Cardiac fibroblast (primary cell): ENCODE results near the gene RSAD1.

Source experiments
- DNase-seq, 2 donors: peaks; one replicate each; pipeline versions ENCODE4 v3.0.0 to v3.0.0-alpha.2; 2010; ENCODE audit warnings: low read depth in 2 of 2
- H3K4me3 ChIP-seq, 2 donors: replicated peaks in 1 of 2; 1 replicate in 1 of 2; 2 replicates in 1 of 2; pipeline ENCODE4 v1.5.1; 2011; ENCODE audit warnings: low read depth in 2 of 2, low read length in 2 of 2, mild to moderate bottlenecking in 2 of 2, moderate library complexity in 1 of 2
- TF ChIP-seq, protein P1 (sequence below): IDR thresholded peaks from one replicate; pipeline ENCODE4 v1.5.1; 2011; ENCODE audit warnings: low read depth, mild to moderate bottlenecking, low read length, inconsistent platforms

Gene RSAD1

DNA sequence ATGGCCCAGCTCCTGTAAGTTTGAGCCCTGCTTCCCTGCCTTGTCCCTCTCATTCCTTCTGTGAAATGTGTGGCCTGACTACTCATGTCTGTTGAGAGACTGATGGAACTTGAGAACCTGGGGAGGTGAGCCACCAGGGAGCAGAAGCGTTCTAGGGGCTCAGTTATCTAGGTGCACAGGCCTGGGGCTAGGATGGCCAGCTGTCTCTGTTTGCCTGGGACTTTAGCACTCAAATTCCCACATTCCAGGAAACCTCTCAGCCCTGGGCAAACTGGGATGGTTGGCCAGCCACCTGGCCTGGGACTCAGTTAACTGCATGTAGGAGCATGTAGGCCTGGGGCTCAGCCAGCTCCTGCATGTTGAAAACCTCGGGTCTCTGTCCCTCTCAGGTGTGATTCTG is 44.5 kb downstream of the RSAD1 start:
- no peak overlapping the region for H3K4me3 ChIP-seq
- DNase-seq: no peak
- TF ChIP-seq, protein P1, sequence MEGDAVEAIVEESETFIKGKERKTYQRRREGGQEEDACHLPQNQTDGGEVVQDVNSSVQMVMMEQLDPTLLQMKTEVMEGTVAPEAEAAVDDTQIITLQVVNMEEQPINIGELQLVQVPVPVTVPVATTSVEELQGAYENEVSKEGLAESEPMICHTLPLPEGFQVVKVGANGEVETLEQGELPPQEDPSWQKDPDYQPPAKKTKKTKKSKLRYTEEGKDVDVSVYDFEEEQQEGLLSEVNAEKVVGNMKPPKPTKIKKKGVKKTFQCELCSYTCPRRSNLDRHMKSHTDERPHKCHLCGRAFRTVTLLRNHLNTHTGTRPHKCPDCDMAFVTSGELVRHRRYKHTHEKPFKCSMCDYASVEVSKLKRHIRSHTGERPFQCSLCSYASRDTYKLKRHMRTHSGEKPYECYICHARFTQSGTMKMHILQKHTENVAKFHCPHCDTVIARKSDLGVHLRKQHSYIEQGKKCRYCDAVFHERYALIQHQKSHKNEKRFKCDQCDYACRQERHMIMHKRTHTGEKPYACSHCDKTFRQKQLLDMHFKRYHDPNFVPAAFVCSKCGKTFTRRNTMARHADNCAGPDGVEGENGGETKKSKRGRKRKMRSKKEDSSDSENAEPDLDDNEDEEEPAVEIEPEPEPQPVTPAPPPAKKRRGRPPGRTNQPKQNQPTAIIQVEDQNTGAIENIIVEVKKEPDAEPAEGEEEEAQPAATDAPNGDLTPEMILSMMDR: no peak

DNA sequence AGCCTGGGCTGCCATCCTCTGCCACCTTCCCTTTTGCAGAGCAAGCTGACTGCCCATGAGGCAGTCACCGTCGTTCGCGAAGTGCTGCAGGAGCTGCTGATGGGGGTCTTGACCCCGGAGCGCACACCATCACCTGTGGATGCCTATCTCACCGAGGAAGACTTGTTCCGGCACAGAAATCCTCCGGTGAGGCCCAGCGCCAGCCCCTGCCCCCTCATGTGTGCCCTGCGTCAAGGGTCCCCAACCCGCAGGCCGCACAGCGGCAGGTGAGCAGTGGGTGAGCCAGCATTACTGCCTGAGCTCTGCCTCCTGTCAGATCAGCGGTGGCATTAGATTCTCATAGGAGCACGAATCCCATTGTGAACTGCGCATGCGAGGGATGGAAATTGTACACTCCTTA is 46.2 kb downstream of the RSAD1 start:
- TF ChIP-seq, protein P1: no peak
- H3K4me3 ChIP-seq: no peak overlapping the region
- DNase-seq: no peak

DNA sequence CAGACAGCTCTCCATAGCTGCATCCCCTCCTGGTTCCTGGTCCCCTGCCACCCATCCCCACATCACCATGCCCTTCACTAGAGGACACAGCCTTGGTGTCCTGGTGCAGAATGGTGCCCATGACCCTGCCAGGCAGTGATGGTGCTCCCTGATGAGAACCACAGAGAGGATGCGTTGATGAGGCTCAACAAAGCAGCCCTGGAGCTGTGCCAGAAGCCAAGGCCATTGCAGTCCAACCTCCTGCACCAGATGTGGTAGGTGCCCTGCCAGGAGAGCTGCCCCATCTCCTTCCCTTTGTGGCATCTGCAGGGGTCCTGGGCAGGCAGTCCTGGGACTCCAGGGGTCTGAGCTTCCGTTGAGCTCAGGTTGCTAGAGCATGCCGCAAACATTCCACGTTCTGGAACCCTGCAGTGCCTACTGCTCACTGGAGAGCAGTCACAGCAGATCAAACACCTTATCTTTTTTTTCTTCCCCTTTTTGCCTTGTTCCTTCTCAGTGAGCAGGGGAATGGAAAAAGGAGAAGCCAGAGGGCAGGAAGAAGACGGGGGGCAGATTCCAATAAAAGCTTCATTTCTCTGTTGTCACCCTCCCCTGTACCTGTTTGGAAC is 48.6 kb downstream of the RSAD1 start:
- TF ChIP-seq, protein P1: no peak
- no peak for DNase-seq
- no peak overlapping the region for H3K4me3 ChIP-seq

DNA sequence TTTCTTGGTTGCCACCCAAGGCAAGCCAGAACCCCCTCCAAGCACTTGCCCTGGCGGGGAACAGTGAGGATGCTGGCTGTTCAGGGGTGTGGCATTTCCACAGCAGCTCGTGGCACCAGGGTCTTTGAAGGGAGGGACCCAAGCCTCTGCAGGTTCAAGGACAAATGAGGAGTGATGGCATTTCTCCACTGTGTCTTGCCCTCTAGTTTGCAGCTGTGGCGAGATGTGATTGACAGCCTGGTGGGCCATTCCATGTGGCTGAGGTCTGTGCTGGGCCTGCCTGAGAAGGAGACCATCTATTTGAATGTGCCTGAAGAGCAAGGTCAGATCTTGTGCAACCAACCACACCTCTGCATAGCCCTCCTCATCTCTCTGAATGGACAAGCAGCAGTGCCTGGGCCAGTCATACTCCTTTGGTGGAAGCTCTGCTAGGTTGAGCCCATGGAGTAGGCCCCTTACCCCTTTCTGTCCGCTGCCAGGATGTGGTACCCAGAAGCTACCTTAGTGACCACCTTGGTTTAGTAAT is 49.4 kb downstream of the RSAD1 start:
- no peak overlapping the region for H3K4me3 ChIP-seq
- DNase-seq: no peak
- TF ChIP-seq, protein P1: no peak

DNA sequence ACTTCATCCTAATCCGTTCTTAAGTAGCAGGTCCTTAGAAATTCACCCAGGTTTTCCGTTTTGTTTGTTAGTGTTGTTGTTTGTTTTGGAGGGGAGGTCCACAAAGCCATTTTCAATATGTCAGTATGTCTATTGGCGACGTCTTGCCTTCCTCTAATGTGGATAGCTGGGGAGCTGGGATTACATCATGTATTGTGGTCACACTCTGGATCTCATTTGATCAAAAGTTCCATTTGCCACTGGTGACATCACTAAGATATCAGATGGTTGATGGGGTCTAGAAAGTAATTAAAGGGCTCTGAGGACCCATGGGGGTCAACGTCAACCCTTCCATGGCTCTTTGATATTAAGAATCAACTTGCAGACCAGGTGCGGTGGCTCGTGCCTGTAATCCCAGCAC is 51.2 kb downstream of the RSAD1 start:
- no peak overlapping the region for H3K4me3 ChIP-seq
- TF ChIP-seq, protein P1: no peak
- no peak for DNase-seq

DNA sequence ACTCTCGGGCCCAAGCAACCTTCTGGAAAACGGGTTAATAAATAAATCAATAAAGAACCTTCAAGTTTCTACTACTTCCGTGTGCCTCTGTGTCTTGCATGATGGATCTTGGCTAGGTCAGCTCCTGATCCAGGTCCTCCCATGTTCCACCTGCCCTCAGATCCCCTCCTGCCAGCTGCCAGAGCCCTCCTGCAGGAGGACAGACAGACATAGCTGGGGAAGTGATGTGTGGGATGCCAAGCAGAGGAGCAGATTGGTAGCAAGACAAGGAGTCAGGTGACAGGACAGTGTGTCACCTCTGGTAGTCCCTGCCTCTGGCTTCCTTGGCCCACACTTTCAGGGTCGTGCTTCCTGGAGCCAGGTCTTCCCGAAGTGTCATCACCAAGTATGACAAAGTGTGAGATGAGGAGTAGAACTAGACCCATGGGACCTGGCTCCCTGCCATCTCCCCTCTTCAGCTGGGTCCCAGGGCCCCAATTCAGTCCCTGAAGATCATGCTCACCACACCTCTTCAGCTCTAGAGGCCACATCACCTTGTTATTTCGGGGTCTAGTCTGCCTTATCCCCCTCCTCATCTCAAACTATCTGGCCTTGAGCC is 52.9 kb downstream of the RSAD1 start:
- H3K4me3 ChIP-seq: no peak overlapping the region
- TF ChIP-seq, protein P1: no peak
- DNase-seq: no peak
